Fibroblast of skin of left biceps (primary cell): ENCODE measurements around the gene TAS2R40.

Experiments used
- DNase-seq, 2 experiments: peaks; one replicate each; pipeline ENCODE4 v3.0.0-alpha.2; 2013; ENCODE audit warnings: low read depth in 2 of 2

TAS2R40 gene

DNA sequence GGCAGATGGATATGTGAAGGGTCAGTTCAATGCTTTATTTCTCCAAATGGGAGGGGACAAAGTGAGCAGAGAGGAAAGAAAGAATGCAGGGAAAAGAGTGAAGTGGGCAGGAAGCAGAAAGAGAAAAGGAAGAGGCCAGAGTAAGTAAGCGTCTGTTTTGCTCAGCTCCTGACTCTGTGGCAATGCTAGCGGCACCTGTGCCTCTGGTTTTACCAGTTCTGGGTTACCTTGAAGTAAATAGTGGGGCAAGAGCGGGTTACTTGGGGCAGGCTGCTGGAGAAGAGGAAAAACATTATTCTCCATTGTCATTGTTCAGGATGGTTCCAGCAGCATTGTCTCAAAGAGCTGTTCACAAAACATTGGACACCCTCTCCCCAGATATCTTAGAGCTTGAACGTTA is 1.9 kb downstream of the TAS2R40 start:
- DNase-seq = no peak

- no peak for DNase-seq
These were observed 3.2 kb downstream of the TAS2R40 start for GRCh38 chr7:143225047-143225446.

GRCh38 chr7:143227806-143228205 is 6.0 kb downstream of the TAS2R40 start:
- no peak for DNase-seq

- no peak for DNase-seq
These were observed 7.4 kb downstream of the TAS2R40 start for GRCh38 chr7:143229054-143229790.

GRCh38 chr7:143230602-143231457 is 9.0 kb downstream of the TAS2R40 start:
- DNase-seq = no peak

GRCh38 chr7:143233816-143234532 is 12.1 kb downstream of the TAS2R40 start:
- DNase-seq = no peak

GRCh38 chr7:143234533-143234875 is 12.7 kb downstream of the TAS2R40 start:
- DNase-seq = no peak

- no peak for DNase-seq
These were observed 13.7 kb downstream of the TAS2R40 start for GRCh38 chr7:143235561-143235960.

- no peak for DNase-seq
These were observed 14.7 kb downstream of the TAS2R40 start for GRCh38 chr7:143236408-143236990.

- DNase-seq = no peak
These were observed 15.5 kb downstream of the TAS2R40 start for GRCh38 chr7:143237366-143237765.

DNA sequence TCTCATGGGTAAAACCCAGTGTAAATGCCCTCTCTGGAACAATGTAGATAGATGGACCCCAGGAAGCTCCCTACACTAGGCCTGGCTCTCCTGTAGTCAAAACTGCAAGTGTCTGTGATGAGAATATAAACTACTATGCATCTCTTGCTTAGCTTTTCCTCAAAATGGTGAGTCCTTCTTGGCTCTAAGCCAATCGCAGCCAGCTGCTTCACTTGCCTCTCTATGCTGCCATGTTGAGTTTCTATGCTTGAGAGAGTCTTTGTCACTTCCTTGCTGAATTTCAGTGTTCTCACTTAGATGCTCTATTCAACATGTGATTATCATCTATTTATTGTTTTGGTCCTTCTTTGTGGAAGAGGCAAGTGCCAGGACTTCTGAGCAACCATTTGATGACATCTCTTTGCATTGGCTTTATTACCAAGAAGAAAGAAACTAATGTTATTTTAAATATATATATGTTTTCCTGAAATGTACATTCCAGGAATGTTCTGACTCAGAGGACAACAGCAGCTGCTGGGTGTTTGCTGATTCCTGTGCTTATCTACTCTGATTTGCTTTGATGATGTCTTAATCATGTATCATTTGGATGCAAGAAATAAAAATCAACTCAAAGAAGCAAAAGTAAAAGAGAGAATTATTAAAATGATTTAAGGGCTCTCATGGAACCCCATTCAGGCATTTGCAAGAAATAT is 16.6 kb downstream of the TAS2R40 start:
- no peak for DNase-seq

DNA sequence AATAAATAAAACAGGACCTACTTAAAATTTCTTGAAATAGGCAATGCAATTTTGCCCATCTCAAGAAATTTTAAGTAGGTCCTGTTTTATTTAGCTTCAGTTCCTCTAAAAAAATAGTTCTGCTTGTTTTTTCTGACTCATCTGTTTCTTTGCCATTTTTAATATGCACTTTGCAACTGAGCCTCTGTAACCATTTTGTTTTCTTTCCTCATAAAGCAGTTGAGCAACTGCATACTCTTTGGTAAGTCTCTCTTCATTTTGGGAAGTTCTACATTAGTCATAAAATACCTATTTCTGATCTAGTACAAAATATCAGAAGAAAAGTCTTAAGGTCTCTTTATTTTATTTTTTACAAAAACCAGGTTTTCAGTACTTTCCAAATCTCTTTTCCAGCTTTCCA is 18.0 kb downstream of the TAS2R40 start:
- no peak for DNase-seq

DNA sequence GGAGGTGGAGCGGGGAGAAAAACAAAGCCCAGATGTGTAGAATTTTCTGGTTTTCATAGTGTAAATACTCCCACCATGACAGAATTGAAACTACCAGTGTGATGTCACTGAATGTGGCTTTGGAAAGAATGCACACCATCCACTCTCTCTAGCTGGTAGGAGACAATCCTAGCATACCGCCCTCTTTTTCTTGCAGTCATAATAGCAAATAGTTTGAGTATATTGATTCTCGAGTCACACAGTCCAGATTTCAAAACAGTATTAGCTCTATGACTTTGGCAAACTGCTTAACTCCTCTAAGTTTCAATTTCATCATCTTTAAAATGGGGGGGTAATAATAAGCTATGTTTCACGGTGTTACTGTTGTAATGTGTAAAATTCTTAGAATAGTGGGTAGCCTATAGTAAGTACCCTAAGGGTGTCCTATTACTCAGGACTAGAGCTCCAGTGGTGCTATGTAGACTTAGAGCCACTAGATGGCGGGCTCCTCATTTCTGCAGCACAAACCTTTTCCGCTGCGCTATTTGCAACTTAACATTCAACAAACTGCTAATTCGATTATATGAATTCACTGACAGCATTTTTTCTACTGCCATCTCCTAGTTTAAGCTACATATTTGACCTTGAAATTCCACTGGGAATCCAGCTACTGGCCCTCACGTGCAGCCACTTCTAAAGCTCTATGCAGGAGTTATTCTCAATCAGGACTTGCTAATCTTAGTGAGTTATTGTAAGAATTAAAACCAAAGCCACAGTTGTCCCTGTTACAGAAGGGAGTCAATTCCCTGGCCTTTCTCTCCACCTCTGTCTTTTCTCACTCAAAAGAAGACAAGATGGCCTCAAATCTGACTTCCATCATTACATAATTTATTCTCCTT is 18.7 kb downstream of the TAS2R40 start:
- DNase-seq = peak; percentile 67

DNA sequence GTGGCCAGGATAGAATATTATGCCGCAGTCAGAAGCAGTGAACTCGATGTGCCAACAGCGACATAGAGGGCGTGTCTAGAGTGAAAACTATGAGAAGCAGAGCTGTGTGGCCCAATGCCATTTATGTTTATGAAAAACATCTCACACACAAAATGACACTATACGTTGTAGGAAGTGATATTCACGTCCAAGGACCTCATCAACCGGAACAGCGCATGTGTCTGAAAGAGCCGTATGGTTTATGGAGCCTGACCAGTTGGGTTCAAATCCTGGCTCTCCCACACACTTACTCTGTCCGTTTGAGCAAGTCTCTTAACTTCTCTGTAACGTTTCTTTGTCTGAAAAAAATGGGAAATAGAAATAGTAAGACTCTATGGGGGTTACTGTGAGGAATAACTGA is 20.5 kb downstream of the TAS2R40 start:
- no peak for DNase-seq

- no peak for DNase-seq
These were observed 21.3 kb downstream of the TAS2R40 start for GRCh38 chr7:143243111-143243510.

DNA sequence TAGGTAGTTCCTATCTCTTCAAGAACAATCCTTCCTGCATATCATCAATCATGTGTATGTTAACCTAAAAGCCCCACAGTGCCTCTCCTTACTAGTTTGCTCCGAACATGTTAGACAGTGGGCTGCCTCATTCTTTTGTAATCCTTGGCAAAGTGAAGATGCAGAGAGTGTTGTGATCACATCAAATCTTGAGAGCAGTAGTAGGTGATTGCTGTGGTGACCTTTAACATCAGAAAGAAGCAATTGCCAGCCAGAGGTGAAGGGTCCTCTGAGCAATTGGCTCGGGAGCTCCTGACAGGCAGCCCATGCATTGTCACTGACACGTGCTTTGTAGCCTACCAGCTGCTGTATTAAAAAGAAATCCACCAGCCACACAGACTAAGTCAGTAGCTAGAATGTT is 21.8 kb downstream of the TAS2R40 start:
- DNase-seq = no peak

DNA sequence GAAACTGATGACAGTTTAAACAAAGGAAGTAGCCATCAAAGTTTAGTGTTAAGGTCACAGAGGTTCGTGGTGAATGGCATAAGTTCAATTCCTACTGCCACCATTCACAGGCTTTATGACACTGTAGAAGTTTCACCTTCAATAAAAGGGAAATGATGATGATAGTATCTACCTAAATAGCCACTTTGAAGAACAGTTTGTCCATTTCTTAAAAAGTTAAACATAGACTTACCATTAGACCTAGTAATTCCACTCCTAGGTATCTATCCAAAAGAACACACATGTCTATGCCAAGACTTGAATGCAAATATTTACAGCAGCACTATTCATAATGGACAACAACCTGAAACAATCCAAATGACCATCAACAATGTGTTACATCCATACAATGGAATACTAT is 22.5 kb downstream of the TAS2R40 start:
- no peak for DNase-seq

GRCh38 chr7:143245123-143245522 is 23.3 kb downstream of the TAS2R40 start:
- no peak for DNase-seq

DNA sequence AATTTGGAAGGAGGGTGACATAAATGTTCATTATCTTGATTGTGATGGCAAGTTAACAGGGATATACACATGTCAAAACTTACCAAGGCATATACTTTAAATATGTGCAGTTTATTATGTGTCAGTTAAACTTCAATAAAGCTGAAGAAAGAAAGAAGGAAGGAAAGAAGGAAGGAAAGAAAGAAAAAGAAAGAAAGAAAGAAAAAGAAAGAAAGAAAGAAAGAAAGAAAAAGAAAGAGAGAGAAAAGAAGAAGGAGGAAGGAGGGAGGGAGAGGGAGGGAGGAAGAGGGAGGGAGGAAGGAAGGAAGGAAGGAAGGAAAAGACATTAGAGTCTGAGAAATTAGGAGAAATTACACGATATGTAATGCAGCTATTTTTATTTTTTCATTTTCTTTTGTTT is 25.5 kb downstream of the TAS2R40 start:
- DNase-seq = no peak

DNA sequence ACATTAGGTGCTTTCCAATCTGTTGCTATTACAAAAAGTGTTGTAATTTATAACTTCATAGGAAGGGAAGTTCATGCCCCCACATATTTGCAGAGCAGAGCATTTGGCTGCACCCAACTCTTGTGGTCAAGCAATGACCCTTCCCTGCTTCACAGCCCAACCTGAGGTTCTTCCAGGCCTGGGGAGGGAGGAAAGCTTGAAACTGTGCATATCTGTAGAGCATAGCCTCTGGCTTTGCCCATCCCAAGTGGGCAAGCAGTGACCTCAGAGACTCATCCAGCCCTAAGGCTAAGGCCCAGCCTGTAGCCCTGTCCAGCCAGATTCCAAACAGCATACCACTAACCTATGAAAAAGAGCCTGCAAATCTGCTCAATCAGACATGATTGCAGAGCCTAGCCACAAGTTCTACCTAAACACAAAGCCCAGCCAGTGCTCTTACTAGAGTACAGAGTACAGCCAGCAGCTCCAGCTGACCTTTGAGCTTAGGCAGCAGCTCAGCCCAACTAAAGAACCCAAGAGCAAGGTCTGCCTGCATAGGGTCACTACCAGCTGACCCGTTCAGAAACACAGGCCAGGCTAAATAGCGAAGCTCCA is 27.0 kb downstream of the TAS2R40 start:
- DNase-seq = no peak
